Sigmoid colon (tissue), 4 donors: ENCODE data around the gene MRPL2.

Experiments used
- CTCF ChIP-seq, 4 experiments: fragments of 450-650 bp in 3 of 4; fragments of 200-600 bp in 1 of 4; IDR thresholded peaks; one replicate each; pipeline ENCODE4 v1.5.1; 2016 to 2019; ENCODE audit warnings: antibody characterized with exemption in 4 of 4, mild to moderate bottlenecking in 3 of 4, moderate library complexity in 2 of 4
- POLR2A ChIP-seq, 2 donors: fragments of 450-650 bp; IDR thresholded peaks; one replicate each; pipeline ENCODE4 v1.6.1; 2016; ENCODE audit warnings: antibody characterized with exemption in 2 of 2, mild to moderate bottlenecking in 2 of 2, moderate library complexity in 2 of 2
- POLR2AphosphoS5 ChIP-seq, 4 donors: sonication (generic); formaldehyde crosslinking; IDR thresholded peaks; one replicate each; pipeline ENCODE4 v1.6.1; 2017; ENCODE audit warnings: antibody characterized with exemption in 4 of 4

DNA sequence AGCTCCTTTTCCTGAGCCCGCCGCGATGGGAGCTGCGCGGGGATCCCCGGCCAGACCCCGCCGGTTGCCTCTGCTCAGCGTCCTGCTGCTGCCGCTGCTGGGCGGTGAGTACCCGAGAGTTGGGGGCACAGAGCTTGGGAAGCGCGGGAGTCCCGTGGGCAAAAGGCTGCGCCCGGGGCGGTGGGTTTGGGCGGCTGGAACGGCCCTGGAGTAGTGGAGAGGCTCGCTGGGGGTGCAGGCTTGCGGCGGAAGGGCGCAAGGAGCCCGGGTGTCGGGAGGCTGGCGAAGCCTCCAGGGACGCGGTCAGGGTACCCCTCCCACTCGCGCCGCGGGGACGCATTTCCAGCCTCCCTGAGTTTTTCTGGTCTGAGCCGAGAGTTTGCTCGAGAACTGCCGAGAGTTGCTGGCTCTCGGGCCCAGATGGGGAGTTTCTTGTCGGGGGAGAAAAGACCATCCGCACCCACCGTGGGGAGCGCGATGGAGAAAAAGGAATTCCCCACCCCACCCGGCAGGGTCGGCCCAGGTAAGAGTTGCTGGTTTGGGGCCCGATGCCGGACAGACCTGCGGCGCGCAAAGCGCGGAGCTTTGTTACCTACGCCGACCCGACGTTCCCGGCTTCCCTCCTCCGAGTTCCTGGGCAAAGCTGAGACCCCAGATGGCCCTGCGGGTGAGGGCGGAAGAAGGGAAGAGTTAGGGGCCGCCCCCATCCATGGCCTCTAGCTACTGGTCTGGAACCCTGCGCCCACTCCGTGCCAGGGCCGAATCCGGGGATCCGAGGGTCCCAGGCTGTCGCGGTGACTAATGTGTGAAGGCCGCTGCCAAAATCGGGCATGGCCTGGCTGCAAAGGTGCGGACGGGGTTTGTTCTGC, 17.5 kb upstream of the MRPL2 start:
- TF ChIP-seq CTCF (IDR thresholded peaks at IDR 0.05) (no peak), POLR2A (IDR thresholded peaks at IDR 0.05) (no peak), POLR2AphosphoS5 (IDR thresholded peaks at IDR 0.05) (no peak)
